Astrocyte of the spinal cord (primary cell): Measurements from ENCODE around the gene C14orf180.

Experiments
- DNase-seq: peaks from one replicate; pipeline ENCODE4 v3.0.0; 2011; ENCODE audit warnings: low read depth, low spot score
- H3K4me3 ChIP-seq: 2 replicates; pipeline ENCODE4 v1.5.1; 2011; ENCODE audit warnings: low read depth, mild to moderate bottlenecking, low read length, moderate library complexity
- in situ Hi-C: cut with HindIII; loops from 2 replicates; pipeline ENCODE4 v1.10.0; 2017; ENCODE audit warnings: low sequenced_read_pairs
- TF ChIP-seq, protein P1 (sequence below): IDR thresholded peaks from 2 replicates; pipeline ENCODE4 v1.5.1; 2012; ENCODE audit warnings: low read depth, mild to moderate bottlenecking, low read length, inconsistent platforms

The C14orf180 gene

DNA sequence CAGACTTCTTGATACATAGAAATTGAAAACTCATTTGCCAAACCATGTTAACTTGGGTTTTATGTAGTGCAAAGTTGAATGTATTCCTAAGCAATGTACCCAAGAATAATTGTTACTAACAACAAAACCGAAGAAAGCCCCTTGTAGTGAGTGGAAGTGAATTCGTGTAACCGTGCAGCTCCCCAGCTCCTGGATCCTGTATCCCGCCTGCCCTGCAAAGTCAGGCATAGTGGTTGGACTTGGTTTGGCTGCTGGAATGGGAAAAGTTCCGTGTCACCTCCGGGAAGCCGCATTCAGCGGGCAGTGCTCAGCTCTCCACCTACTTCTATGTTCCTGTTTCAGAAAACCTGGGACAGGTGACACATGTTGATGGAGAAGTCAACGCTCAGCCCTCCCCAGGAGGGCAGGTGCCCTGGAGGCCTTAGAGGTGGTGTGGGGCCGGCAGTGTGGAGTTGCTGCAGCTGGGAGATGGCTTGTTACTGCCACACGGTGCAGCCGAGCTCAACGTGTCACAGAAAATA is 29.2 kb upstream of the C14orf180 start:
- no peak overlapping the region for H3K4me3 ChIP-seq
- in situ Hi-C loops = no loop called here
- no peak for DNase-seq
- TF ChIP-seq, protein P1, sequence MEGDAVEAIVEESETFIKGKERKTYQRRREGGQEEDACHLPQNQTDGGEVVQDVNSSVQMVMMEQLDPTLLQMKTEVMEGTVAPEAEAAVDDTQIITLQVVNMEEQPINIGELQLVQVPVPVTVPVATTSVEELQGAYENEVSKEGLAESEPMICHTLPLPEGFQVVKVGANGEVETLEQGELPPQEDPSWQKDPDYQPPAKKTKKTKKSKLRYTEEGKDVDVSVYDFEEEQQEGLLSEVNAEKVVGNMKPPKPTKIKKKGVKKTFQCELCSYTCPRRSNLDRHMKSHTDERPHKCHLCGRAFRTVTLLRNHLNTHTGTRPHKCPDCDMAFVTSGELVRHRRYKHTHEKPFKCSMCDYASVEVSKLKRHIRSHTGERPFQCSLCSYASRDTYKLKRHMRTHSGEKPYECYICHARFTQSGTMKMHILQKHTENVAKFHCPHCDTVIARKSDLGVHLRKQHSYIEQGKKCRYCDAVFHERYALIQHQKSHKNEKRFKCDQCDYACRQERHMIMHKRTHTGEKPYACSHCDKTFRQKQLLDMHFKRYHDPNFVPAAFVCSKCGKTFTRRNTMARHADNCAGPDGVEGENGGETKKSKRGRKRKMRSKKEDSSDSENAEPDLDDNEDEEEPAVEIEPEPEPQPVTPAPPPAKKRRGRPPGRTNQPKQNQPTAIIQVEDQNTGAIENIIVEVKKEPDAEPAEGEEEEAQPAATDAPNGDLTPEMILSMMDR = no peak

DNA sequence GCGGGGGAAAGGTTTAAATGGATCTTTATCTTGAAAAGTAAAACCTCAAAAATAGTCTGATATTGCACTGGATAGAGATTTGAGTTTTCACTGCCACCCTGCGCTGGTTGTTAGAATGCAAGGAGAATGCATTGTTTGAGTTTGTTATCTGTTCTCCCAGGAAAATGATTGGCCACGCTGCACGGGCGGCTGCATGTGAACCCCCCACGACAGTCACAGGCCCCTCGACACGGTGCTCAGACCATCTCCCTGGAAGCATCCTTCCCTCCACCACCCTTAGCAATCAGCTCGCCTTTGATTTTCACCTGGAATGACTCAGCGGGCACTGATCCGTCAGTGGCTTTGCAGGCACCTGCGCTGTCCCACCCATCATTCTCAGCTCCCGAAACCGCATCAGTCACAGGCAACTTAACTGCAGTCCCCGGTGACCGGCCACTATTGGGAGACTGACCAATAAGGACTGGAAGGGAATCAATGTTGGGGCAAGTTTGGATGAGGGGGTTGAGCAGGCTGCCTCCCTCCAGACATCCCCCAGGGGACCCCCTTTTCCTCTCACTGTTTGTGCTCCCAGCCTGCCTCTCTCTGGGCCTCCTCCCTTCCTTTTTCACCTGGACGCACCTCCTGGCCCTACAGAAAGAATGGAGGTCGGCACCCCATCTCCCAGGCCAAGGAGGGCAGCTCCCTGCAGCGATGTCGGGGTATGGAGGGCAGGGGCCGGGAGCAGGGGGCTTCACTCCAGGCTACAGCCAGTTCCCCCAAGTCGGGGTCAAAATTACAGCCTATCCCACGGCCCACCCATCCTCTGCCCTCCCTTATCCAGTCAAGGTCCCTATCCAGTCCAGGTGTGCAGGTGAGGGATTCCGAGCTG is 28.5 kb upstream of the C14orf180 start:
- TF ChIP-seq, protein P1 = no peak
- in situ Hi-C loops = no loop called here
- no peak overlapping the region for H3K4me3 ChIP-seq
- no peak for DNase-seq

DNA sequence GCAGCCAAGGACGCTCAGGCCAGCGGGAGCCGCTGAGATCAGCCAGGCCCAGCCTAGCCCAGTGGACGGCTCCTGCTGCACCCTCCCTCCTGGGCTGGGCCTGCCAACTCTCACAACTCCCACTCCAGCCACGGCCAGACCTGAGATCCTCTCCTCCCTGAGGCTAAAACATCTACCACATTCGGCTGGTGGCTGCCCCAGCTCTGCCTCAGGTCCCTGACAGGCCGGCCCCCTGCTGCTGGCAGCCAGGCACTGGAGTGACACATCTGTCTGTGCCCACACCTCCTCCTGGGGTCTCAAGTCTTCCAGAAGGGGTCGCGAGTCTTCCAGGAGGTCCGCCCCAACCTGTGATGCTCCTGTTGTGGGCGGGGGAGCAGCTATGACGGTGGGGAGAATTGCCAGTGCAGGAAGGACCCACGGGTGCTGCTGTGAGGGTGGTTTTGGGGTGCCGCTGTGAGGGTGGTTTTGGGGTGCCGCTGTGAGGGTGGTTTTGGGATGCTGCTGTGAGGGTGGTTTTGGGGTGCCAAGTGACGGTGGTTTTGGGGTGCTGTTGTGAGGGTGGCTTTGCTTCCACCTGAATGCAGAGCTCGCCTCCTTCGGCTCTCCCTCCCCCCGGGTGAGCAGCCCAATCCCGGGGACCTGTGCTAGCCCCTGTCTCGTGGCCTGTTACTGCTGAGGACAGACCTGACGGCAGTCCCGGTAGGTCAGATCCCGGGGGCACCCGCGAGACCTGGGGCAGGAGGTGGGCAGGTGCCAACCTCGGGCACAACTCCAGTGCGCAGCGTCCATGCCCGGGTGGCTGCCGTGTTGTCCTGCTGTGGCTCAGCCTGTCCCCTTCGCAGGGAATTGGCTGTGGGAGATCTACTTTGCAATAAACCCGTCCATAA is 27.5 kb upstream of the C14orf180 start:
- TF ChIP-seq, protein P1 = no peak
- in situ Hi-C loops = no loop called here
- DNase-seq = no peak
- H3K4me3 ChIP-seq = no peak overlapping the region

DNA sequence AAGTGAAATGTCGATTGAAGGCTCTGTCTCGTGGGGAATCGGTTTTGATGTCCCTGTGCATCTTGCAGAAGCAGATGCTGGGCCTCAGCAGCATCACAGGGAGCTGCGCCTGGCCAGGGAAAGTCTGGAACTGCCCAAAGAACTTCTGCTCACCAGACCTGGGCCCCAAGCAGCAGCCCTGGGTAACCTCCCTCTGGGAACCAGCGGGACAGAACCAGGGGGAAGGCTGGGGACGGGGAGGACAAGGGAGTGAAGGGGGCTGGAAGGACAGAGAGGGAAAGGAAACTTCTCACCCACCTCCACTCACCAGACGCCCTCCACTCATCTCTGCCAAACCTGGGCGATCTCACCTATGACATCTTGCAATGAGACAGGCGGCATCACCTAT is 26.8 kb upstream of the C14orf180 start:
- no peak for DNase-seq
- no peak overlapping the region for H3K4me3 ChIP-seq
- in situ Hi-C loops = no loop called here
- TF ChIP-seq, protein P1 = no peak

DNA sequence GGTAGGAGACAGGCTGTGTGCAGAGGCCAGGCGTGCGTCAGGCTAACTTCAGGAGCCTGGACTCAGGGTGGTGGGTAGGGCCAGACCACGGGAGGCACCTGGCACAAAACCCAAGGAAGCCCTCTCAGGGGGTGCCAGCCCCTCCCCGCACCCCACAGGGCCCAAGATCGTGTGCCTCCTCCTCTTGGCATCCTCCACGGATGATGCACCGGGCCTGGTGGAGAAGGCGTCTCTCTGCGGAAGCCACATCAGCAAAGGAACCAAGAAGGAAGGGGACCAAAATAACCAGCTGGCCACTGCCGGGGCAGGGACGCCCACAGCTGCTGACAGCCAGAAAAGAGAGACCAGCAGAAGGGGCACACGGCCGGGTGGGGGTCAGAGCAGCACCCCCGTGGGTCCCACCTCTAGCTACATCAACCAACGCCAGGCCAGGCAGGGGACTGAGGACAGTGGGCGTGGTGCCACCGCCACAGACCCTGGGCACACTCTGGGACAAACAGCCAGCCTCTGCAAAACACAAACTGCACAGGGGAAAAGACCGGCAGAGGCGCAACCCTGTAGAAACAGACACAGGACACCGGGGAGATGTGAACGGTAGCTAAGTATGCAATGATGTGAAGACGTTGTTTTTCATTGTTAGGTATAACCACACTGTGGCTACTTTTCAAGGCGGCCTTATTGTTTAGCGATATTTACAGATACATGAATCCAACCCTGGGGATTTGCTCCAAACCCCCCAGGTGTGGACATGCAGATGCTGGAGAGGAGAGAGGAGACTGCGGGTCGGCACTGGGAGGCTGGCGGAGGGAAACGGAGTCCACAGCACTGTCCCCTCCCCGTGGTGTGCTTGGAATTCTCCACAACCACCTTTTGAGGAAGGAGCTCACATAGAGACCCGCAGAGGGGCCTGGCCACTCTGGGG is 26.1 kb upstream of the C14orf180 start:
- in situ Hi-C loops = no loop called here
- TF ChIP-seq, protein P1 = no peak
- no peak overlapping the region for H3K4me3 ChIP-seq
- DNase-seq = no peak
